ENCODE data around the gene EIF4E3.
A peak's percentile ranks its signal among the peaks of the same experiment; 100 is the strongest.

Gene EIF4E3

DNA sequence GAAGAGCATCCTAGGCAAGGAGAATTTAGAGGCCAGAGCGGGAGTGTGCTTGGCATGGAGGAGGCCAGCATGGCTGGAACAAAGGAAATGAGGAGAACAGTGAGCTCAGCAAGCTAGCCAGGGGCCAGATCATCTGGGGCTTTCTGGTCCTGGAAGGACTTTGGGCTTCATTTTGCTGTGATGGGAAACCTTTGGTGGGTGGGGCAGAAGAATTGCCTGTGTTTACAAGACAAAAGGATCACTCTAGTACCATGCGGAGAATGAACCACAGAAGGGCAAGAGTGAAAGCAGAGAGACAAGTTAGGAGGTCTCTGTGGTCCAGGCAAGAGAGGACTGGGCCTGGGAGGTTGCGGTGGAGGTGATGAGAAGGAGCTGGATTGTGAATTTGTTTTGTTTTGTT, 80.1 kb downstream of the EIF4E3 start:
- DNase-seq, result no peak

- DNase-seq, result peak; percentile 27 to 49
Measured at GRCh38 chr3:71641674-71642073, 83.5 kb downstream of the EIF4E3 start.

- peak; percentile 61 to 67 for DNase-seq
Measured at GRCh38 chr3:71640331-71640983, 84.7 kb downstream of the EIF4E3 start.

- DNase-seq, result no peak
Measured at GRCh38 chr3:71636482-71636881, 88.7 kb downstream of the EIF4E3 start.

- no peak for DNase-seq
Measured at GRCh38 chr3:71636001-71636400, 89.2 kb downstream of the EIF4E3 start.

GRCh38 chr3:71634671-71635070, 90.5 kb downstream of the EIF4E3 start:
- DNase-seq, result no peak

DNA sequence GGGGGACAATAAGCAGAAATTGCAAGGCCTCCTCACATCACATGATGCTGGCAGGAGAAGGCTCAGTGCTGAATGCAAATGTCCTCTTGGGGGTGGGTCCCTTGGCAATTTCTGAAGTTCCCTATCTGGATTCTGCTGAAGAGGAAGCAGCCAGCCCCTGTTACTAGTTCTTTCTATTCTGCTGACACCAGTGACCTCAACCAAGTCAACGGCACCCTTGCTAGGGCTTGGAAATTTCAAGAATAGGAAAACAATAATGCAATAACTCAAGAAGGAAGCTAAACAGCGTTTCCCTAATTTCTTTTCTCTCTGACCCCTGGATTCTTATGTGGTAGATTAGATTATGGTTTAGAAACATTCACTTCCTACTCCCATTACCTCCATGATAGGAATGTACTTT, 95.5 kb downstream of the EIF4E3 start:
- DNase-seq, result peak; percentile 90 to 98

GRCh38 chr3:71629289-71629688, 95.9 kb downstream of the EIF4E3 start:
- DNase-seq, result no peak

GRCh38 chr3:71628522-71628921, 96.7 kb downstream of the EIF4E3 start:
- no peak for DNase-seq

DNA sequence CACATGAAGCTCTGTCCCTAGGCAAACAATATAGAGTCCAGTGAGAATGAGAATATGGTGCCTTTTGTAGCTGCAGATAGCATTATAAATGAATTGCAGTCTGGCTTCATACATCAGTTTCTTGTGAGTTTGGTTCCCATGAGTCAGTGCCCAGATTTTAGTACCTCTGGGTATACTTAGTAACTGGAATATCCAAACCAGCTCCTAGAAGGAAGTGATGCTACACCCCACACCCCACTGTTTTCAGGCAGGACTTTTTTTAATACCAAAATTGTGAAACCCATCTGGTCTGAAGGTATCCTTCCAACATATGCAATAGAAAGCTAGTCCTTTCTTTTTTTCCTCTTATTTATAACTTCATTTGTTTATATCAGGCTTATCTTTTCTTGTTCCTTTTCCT, 99.5 kb downstream of the EIF4E3 start:
- DNase-seq, result peak; percentile 73 to 88
